ENCODE measurements around the gene HIPK1. TPM values are rescaled to one million over a fixed set of nuclear protein-coding genes. Genes with fewer than 3 reads are reported as not detected.

Gene HIPK1
- total RNA-seq, 1 donor from 2014 or later = 52.2 TPM

DNA sequence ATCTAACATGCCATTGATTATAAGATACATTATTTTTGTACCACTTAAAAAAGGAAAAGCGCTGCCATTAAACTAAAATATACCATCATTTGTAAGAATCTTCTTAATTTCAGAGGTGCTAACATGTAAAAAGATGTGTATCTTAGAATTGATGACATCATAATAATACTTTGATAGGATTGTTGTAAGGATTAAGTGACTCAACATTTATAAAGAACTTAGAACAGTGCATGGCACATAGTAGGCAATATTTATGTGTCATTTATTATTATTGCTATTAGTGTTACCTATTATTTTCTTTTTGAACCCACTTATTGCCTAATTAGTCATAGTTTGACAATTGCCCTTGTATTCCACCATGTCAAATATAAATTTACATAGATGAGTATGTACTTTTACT, 21.8 kb downstream of the HIPK1 start:
- Histone ChIP-seq H3K27ac (replicated peaks) (no peak overlapping the region), H3K4me3 (no peak overlapping the region), H3K9me3 (replicated peaks) (no peaks in the 10 kb centered on the region), H3K36me3 (peaks cover 32% of the 10 kb centered on the region), H3K27me3 (ENCODE audit: low read depth) (no peaks in the 10 kb centered on the region), H3K4me1 (peaks cover 39% of the 10 kb centered on the region)
- TF ChIP-seq, protein P1, sequence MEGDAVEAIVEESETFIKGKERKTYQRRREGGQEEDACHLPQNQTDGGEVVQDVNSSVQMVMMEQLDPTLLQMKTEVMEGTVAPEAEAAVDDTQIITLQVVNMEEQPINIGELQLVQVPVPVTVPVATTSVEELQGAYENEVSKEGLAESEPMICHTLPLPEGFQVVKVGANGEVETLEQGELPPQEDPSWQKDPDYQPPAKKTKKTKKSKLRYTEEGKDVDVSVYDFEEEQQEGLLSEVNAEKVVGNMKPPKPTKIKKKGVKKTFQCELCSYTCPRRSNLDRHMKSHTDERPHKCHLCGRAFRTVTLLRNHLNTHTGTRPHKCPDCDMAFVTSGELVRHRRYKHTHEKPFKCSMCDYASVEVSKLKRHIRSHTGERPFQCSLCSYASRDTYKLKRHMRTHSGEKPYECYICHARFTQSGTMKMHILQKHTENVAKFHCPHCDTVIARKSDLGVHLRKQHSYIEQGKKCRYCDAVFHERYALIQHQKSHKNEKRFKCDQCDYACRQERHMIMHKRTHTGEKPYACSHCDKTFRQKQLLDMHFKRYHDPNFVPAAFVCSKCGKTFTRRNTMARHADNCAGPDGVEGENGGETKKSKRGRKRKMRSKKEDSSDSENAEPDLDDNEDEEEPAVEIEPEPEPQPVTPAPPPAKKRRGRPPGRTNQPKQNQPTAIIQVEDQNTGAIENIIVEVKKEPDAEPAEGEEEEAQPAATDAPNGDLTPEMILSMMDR (IDR thresholded peaks at IDR 0.05; ENCODE audit: borderline replicate concordance) = no peak
- intact Hi-C loops (cut with micrococcal nuclease) = no loop called here
- no peak for DNase-seq

DNA sequence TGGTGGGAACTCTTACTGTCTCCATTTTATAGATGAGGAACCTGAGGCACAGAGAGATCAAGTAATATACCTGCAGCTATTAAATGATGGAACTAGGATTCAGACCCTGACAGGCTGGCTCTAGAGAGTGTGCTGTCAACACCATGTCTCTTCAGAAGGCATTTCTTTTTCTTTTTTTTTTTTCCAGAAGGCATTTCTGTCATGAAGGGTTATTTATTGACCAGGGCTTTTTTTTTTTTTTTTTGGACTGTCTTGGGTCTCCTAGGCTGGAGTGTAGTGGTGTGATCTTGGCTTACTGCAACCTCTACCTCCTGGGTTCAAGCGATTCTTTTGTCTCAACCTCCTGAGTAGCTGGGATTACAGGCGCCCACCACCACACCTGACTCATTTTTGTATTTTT, 22.6 kb downstream of the HIPK1 start:
- Histone ChIP-seq H3K4me1 (peaks cover 30% of the 10 kb centered on the region), H3K27ac (replicated peaks) (no peak overlapping the region), H3K4me3 (no peak overlapping the region), H3K9me3 (replicated peaks) (no peaks in the 10 kb centered on the region), H3K36me3 (peaks cover 40% of the 10 kb centered on the region), H3K27me3 (ENCODE audit: low read depth) (no peaks in the 10 kb centered on the region)
- intact Hi-C loops (cut with micrococcal nuclease) = no loop called here
- no peak for DNase-seq
- TF ChIP-seq, protein P1 (IDR thresholded peaks at IDR 0.05; ENCODE audit: borderline replicate concordance) = no peak

DNA sequence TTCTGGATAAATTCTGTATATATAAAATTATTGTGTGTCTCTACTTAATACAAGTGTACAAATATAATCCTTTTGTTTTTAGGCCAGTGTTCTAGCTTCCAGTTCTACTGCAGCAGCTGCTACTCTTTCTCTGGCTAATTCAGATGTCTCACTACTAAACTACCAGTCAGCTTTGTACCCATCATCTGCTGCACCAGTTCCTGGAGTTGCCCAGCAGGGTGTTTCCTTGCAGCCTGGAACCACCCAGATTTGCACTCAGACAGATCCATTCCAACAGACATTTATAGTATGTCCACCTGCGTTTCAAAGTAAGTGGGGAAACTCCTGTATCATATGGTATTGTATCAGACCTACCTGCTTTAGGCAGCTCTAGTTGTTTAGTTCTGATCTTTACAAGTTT, 28.9 kb downstream of the HIPK1 start:
- intact Hi-C loops (cut with micrococcal nuclease) = no loop called here
- no peaks in the 10 kb centered on the region for H3K4me1 ChIP-seq
- no peak for DNase-seq

DNA sequence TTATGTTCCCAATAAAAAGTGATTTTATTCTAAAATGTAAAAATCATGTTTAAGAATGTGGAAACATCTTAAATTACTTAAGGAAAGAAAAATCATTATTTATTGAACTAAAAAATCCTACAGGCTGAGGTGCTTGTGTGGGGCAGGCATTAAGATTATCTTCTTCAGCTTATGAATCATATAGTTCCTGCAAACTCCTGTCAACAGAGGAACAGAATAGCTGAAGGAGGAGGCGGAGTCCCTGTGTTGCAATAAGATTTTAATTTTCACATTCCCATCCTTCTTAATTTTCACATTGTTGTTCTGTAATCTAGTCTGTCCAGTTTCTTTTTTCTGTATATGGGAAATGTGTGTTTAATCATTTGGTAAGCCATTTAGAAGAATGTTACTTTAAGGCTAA, 29.6 kb downstream of the HIPK1 start:
- H3K36me3 ChIP-seq = peaks cover 78% of the 10 kb centered on the region
- TF ChIP-seq, protein P1 (IDR thresholded peaks at IDR 0.05; ENCODE audit: borderline replicate concordance) = no peak

More for the DNA sequence above, 28.9 kb downstream of the HIPK1 start:
- H3K4me3 ChIP-seq = no peak overlapping the region
- no peak overlapping the region for H3K27ac ChIP-seq (replicated peaks)
- peaks cover 78% of the 10 kb centered on the region for H3K36me3 ChIP-seq
- H3K9me3 ChIP-seq (replicated peaks) = no peaks in the 10 kb centered on the region
- TF ChIP-seq, protein P1 (IDR thresholded peaks at IDR 0.05; ENCODE audit: borderline replicate concordance) = no peak
- H3K27me3 ChIP-seq (ENCODE audit: low read depth) = no peaks in the 10 kb centered on the region

DNA sequence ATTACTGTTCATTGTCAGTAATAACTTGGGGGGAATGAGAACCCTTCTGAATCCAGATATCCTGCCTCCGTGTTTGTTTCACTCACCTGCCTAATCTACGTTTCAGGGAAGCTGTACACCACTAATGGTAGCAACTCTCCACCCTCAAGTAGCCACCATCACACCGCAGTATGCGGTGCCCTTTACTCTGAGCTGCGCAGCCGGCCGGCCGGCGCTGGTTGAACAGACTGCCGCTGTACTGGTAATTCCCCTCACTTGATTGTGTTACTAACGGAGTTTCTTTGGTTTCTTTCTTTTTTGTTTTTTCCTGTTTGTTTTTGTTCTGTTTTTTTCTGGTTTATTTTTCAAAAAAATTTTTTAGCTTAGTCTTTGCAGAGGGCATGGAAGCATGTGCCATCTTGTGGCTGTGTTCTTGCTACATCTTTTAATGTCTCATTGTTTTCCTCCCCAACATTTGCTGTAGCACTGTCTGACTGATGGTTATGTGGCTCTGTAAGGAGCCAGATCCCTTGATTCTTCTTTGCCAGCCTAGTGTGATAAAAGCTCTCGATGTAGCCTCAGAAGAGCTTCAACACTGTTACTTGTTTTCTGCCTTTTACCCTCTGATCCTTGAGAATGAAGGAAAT, 34.3 kb downstream of the HIPK1 start:
- Histone ChIP-seq H3K4me3 (no peak overlapping the region), H3K27me3 (ENCODE audit: low read depth) (no peaks in the 10 kb centered on the region), H3K9me3 (replicated peaks) (no peaks in the 10 kb centered on the region), H3K4me1 (no peaks in the 10 kb centered on the region), H3K27ac (replicated peaks) (no peak overlapping the region), H3K36me3 (peaks cover 77% of the 10 kb centered on the region)
- DNase-seq = no peak
- intact Hi-C loops (cut with micrococcal nuclease) = no loop called here
- TF ChIP-seq, protein P1 (IDR thresholded peaks at IDR 0.05; ENCODE audit: borderline replicate concordance) = no peak

More for the DNA sequence above, 29.6 kb downstream of the HIPK1 start:
- no peak for DNase-seq
- no peaks in the 10 kb centered on the region for H3K4me1 ChIP-seq
- H3K4me3 ChIP-seq = no peak overlapping the region
- H3K27ac ChIP-seq (replicated peaks) = no peak overlapping the region
- no peaks in the 10 kb centered on the region for H3K27me3 ChIP-seq (ENCODE audit: low read depth)
- no peaks in the 10 kb centered on the region for H3K9me3 ChIP-seq (replicated peaks)
- intact Hi-C loops (cut with micrococcal nuclease) = no loop called here
